ENCODE data around the gene SAE1.
"Not testable (repeated sequence)": the region's sequence is repeated elsewhere in the genome, so short reads cannot be mapped to it uniquely, and the experiment has no call there.

The SAE1 gene

GRCh38 chr19:47096721-47097120 lies 33.9 kb upstream of the SAE1 start:
- no peak for TF ChIP-seq CTCF (IDR thresholded peaks at IDR 0.05; ENCODE audit: control extremely low read depth, extremely low read depth, low read depth, missing control alignments)
- ChIA-PET CTCF (interaction anchor here (1.1 to 8.0 kb wide), 5 partner anchors 10 to 34 kb away, joined by 3 to 56 read pairs (median 3); partner anchors contain the start of gene SAE1), POLR2A (interaction anchor here (0.9 kb wide), 1 partner anchor 15 kb away, joined by 5 read pairs; no protein-coding TSS in a partner anchor)

GRCh38 chr19:47097396-47098201 lies 33.0 kb upstream of the SAE1 start:
- DNase-seq (ENCODE audit: extremely low spot score) = no peak
- no peak for TF ChIP-seq CTCF (IDR thresholded peaks at IDR 0.05; ENCODE audit: control extremely low read depth, extremely low read depth, low read depth, missing control alignments)
- ChIA-PET POLR2A (interaction anchor here (0.6 to 1.4 kb wide), 2 partner anchors 16 to 103 kb away, joined by 5 to 7 read pairs; partner anchors contain the start of gene ZC3H4), CTCF (interaction anchor here (0.8 to 8.0 kb wide), 5 partner anchors 9 to 85 kb away, joined by 3 to 56 read pairs (median 4); no protein-coding TSS in a partner anchor)

More at GRCh38 chr19:47096721-47097120, 33.9 kb upstream of the SAE1 start:
- DNase-seq (ENCODE audit: extremely low spot score) = no peak

- CTCF ChIA-PET = interaction anchor here (0.8 to 8.0 kb wide), 6 partner anchors 13 to 146 kb away, joined by 3 to 56 read pairs (median 5); partner anchors contain the start of gene ZC3H4
- POLR2A ChIA-PET = interaction anchor here (1.4 kb wide), 1 partner anchor 15 kb away, joined by 7 read pairs; the partner anchor contains the start of gene ZC3H4
Observed at GRCh38 chr19:47098608-47099007, 32.0 kb upstream of the SAE1 start.

GRCh38 chr19:47099576-47100050 lies 31.0 kb upstream of the SAE1 start:
- no peak for DNase-seq (ENCODE audit: extremely low spot score)
- CTCF ChIA-PET = interaction anchor here (0.7 to 2.4 kb wide), 5 partner anchors 14 to 145 kb away, joined by 3 to 9 read pairs (median 3); partner anchors contain the start of gene ZC3H4
- TF ChIP-seq CTCF (IDR thresholded peaks at IDR 0.05; ENCODE audit: control extremely low read depth, extremely low read depth, low read depth, missing control alignments) = no peak
- POLR2A ChIA-PET = no interaction called here

More at GRCh38 chr19:47098608-47099007, 32.0 kb upstream of the SAE1 start:
- no peak for DNase-seq (ENCODE audit: extremely low spot score)
- TF ChIP-seq CTCF (IDR thresholded peaks at IDR 0.05; ENCODE audit: control extremely low read depth, extremely low read depth, low read depth, missing control alignments) = no peak

GRCh38 chr19:47100290-47100689 lies 30.3 kb upstream of the SAE1 start:
- ChIA-PET POLR2A (no interaction called here), CTCF (interaction anchor here (0.7 to 2.4 kb wide), 3 partner anchors 14 to 21 kb away, joined by 3 to 9 read pairs (median 3); partner anchors contain the start of gene ZC3H4)
- DNase-seq (ENCODE audit: extremely low spot score) = no peak
- TF ChIP-seq CTCF (IDR thresholded peaks at IDR 0.05; ENCODE audit: control extremely low read depth, extremely low read depth, low read depth, missing control alignments) = no peak

GRCh38 chr19:47101116-47101515 lies 29.5 kb upstream of the SAE1 start:
- POLR2A ChIA-PET; CTCF ChIA-PET; DNase-seq (ENCODE audit: extremely low spot score): not testable (repeated sequence)
